SJCRH30 (cell line): ENCODE measurements around the gene GLS. TPM values are rescaled to one million over a fixed set of nuclear protein-coding genes. Genes with fewer than 3 reads are reported as not detected.

ENCODE experiments used
- DNase-seq, 2 experiments: peaks; one replicate each; pipeline ENCODE4 v3.0.0-alpha.2; 2015 to 2020
- H3K27ac ChIP-seq: fragments of 250-450 bp; sonication (Bioruptor Pico); 2 replicates; pipeline ENCODE4 v1.5.1; 2020; ENCODE audit warnings: mild to moderate bottlenecking, moderate library complexity
- H3K27me3 ChIP-seq: fragments of 250-450 bp; sonication (Bioruptor Pico); 2 replicates; pipeline ENCODE4 v1.5.1; 2020; ENCODE audit warnings: mild to moderate bottlenecking, moderate library complexity
- H3K36me3 ChIP-seq: fragments of 250-450 bp; sonication (Bioruptor Pico); 2 replicates; pipeline ENCODE4 v1.5.1; 2020; ENCODE audit warnings: mild to moderate bottlenecking, moderate library complexity
- H3K4me1 ChIP-seq: fragments of 250-450 bp; sonication (Bioruptor Pico); 2 replicates; pipeline ENCODE4 v1.5.1; 2020; ENCODE audit warnings: mild to moderate bottlenecking, moderate library complexity
- H3K4me3 ChIP-seq: fragments of 250-450 bp; sonication (Bioruptor Pico); 2 replicates; pipeline ENCODE4 v1.5.1; 2020; ENCODE audit warnings: mild to moderate bottlenecking, moderate library complexity
- H3K9me3 ChIP-seq: fragments of 250-450 bp; sonication (Bioruptor Pico); replicated peaks from 2 replicates; pipeline ENCODE4 v1.5.1; 2020; ENCODE audit warnings: mild to moderate bottlenecking, moderate library complexity
- total RNA-seq: library from RNA; depleted of rRNA; stranded (reverse); fragments of >200 nt; shearing (Covaris generic); gene quantifications from 2 replicates; pipeline ENCODE4 v1.2.3, GENCODE V29; 2014

The GLS gene
- total RNA-seq, 1 experiment from 2014 or later = 283 TPM

DNA sequence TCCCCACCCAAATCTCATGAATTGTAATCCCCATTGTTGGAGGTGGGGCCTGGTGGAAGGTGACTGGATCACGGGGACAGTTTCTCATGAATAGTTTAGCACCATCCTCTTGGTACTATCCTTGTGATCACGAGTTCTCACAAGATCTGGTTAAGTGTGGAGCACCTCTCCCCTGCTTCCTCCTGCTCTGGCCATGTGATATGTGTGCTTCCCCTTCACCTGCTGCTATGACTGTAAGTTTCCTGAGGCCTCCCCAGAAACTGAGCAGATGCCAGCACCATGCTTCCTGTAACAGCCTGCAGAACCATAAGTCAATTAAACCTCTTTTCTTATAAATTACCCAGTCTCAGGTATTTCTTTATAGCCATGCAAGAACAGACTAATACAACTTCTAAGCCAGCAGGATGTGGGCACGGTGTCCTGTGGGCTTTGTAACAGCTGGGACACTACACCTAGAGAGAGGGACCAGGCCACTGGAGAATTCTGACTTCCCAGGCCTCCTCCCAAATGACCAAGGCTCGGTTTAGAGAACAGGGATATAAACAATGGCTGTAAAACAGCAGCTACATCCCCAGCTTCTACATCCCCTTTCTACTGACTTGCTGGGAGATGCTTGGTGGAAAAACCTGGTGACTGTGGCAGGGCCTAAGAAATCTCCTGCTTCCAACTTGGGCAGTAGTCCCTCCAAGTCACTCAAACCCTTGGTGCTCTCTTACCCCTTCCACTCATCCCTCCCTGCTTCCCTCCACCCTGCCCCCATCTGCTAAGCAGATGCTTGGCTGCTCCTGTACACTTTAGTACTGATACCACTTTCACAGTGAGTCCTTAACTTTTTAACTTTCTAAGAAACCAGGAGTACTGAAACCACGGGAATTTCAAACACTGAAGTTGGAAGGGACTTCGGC, 123.0 kb downstream of the GLS start:
- H3K4me3 ChIP-seq = no peak overlapping the region
- H3K36me3 ChIP-seq = peaks cover 100% of the 10 kb centered on the region
- H3K27ac ChIP-seq = no peak overlapping the region
- no peak for DNase-seq
- no peaks in the 10 kb centered on the region for H3K27me3 ChIP-seq
- H3K4me1 ChIP-seq = no peaks in the 10 kb centered on the region
- H3K9me3 ChIP-seq = no peaks in the 10 kb centered on the region; the same call in 1 of the 2 replicates

DNA sequence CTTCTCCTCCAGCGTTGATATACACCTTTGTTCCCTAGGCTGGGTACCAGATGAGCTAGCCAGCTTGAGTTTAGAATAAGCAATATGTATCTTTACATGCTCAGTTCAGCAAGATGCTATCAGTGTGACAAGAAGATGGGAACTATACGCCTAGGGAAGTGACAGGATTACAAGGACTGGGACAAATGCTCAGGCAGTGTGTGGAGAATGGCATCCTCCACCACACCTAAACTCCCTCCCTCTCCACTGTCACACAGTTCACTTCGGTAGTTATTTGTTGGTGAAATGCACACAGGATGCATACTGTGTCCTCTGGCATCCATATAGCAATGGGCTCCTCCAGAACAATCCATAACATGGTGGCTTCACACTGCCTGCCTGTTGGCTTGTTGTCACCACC, 125.7 kb downstream of the GLS start:
- peaks cover 91% of the 10 kb centered on the region for H3K36me3 ChIP-seq
- no peaks in the 10 kb centered on the region for H3K4me1 ChIP-seq
- DNase-seq = no peak
- no peak overlapping the region for H3K4me3 ChIP-seq
- no peak overlapping the region for H3K27ac ChIP-seq
- H3K9me3 ChIP-seq = no peaks in the 10 kb centered on the region; the same call in 1 of the 2 replicates
- H3K27me3 ChIP-seq = no peaks in the 10 kb centered on the region

DNA sequence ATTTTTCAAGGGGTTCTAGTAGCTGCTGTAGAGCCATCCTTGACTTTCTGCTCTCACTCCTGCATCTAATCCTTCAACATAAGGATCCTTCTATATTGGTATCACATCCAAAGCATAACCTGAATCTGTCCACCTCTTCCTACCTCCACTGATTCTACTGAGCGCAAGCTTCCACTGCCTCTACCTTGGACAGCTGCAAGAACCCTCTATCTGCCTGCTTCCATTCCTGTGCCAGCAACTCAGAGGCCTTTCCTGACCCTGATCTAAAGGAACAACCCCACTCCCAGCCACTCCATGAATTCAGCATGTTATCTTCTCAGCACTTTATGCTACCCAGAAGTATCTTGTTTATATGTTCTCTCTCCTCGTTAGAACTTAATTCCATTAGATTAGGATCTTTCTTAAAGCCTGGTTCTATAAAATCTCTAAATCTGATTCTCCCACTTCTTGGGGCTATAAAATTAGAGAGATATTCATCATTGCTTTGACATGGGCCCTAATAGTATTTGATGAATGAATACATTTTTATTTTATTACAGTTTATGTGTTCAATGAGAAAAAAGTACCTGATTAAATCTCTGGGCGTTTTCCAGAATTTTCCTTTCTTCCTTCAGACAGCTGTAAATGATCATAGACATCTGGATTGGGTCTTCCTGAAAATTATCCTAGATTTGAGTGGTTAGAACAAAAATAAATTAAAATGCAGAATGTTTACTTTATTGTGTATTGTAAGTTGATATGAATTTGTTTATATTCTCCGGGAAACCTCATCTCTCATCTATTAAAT, 126.6 kb downstream of the GLS start:
- Histone ChIP-seq H3K36me3 (peaks cover 82% of the 10 kb centered on the region), H3K9me3 (no peaks in the 10 kb centered on the region; the same call in 1 of the 2 replicates), H3K4me3 (no peak overlapping the region), H3K27me3 (no peaks in the 10 kb centered on the region), H3K27ac (no peak overlapping the region), H3K4me1 (no peaks in the 10 kb centered on the region)
- DNase-seq = no peak

DNA sequence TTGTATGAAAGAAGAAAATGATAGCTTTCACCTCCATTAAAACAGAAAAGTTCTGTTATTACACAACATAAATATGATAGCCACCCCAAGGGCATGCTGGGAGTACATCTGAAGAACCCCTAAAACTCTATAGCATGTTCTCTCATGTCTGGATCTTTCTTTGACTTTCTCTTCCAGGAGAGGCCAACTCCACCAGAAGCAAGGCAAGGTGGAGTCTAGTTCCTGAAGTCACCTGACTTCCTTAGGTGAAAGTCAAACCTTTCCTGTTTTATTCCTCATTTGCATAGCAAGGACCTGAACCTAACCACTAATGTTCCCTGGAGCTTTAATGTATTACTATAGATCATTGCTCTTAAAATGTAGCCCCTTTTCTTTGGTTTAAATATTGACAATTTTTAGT, 127.7 kb downstream of the GLS start:
- Histone ChIP-seq H3K36me3 (peaks cover 71% of the 10 kb centered on the region), H3K27ac (no peak overlapping the region), H3K27me3 (no peaks in the 10 kb centered on the region), H3K4me1 (no peaks in the 10 kb centered on the region), H3K4me3 (no peak overlapping the region), H3K9me3 (no peaks in the 10 kb centered on the region; the same call in 1 of the 2 replicates)
- DNase-seq = no peak

DNA sequence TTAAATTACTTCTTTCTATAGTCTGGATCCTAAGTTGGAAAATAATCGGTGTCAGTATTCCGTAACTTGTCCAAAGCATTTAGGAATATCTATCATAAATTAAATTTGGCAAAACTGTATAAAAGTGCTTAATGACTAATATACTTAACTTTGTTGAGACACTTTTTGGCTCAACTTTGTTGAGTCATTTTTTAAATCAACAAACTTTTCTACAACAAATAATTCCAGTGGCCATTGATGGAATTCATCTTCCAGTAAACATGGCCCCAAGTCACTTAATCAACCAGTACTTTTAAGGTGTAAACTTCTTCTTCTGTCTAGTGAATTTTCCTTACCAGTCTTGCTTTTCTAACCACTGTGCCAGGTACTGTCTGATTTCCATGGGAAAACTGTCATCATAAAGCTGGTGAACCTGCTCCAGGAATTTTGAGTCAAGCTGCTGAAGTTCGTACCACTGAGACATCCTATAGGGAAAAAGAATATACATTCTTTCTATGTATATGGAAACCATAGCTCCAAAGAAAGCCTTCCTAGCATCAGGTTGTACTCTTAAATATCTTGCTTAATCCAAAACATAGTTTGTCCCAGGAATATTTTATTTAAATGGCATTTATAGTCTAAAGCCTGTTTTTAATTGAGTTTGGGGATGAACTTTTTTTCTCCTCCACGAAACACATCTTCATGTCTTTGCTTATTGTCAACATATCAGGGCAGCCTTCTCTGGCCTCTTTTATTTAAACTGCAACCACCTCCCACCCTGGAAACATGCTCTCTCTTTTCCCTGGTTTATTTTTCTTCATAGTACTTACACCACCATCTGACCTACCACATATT, 129.1 kb downstream of the GLS start:
- DNase-seq = no peak

DNA sequence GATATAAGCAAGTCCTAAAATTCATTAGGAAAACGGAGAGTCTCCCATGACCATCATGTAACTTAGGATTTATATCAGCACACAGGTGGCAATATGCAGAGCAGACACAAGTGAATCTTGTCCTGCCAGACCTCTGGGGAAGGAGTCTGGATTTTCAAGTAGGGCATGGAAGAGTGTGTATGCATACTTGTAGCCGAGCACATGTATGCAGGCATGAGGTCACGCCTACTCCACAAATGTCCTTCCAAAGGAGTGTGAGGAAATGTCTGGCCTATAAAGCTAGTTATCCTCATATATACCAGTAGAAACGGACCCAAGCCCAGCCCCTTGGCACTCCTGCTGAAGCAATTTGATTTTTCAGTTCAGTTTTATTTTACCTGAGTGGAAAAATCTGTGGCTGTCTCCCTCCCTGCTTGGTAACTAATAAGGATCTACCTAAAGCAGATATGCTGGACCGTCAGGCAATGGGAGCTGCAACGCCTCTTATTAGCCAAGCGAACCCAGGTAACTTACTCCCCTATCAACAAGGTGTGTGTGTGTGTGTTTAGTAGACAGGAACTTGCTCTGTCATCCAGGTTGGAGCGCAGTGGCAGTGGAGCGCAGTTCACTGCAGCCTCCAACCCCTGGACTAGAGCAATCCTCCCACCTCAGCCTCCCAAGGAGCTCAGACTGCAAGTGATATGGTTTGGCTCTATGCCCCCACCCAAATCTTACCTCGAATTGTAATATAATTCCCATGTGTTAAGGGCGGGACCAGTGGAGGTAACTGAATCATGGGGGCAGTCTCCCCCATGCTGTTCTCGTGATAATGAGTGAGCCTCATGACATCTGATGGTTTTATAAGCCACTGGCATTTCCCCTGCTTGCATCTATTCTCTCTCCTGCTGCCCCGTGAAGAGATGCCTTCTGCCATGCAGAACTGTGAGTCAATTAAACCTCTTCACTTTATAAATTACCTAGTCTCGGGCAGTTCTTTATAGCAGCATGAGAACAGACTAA, 130.6 kb downstream of the GLS start:
- H3K27ac ChIP-seq = no peak overlapping the region
- peaks cover 42% of the 10 kb centered on the region for H3K36me3 ChIP-seq
- H3K4me1 ChIP-seq = peaks cover 5% of the 10 kb centered on the region; the same call in 1 of the 2 replicates
- DNase-seq = no peak
- no peaks in the 10 kb centered on the region for H3K9me3 ChIP-seq
- no peaks in the 10 kb centered on the region for H3K27me3 ChIP-seq
- no peak overlapping the region for H3K4me3 ChIP-seq

More for the DNA sequence above, 129.1 kb downstream of the GLS start:
- Histone ChIP-seq H3K36me3 (peaks cover 57% of the 10 kb centered on the region), H3K27ac (no peak overlapping the region), H3K4me1 (peaks cover 3% of the 10 kb centered on the region; the same call in 1 of the 2 replicates), H3K27me3 (no peaks in the 10 kb centered on the region), H3K4me3 (no peak overlapping the region), H3K9me3 (no peaks in the 10 kb centered on the region; the same call in 1 of the 2 replicates)

DNA sequence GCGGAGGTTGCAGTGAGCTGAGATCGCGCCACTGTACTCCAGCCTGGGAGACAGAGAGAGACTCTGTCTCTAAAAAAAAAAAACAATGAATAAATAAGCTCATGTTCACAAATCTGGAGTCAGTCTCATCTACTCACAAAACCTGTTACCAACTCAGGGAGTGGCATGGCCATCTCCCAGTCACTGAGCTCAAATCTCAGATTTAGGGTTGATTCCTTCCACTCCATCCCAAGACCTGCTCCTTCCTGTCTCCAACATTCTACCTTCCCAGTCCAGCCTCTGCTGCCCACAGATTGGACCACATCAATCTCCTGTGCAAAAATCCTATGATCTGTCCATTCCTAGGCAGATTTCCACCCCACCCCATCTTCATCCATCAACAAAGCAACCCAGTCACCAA, 131.7 kb downstream of the GLS start:
- peaks cover 31% of the 10 kb centered on the region for H3K36me3 ChIP-seq
- no peak overlapping the region for H3K4me3 ChIP-seq
- no peak overlapping the region for H3K27ac ChIP-seq
- DNase-seq = no peak
- no peaks in the 10 kb centered on the region for H3K9me3 ChIP-seq
- H3K4me1 ChIP-seq = peaks cover 5% of the 10 kb centered on the region; the same call in 1 of the 2 replicates
- H3K27me3 ChIP-seq = no peaks in the 10 kb centered on the region

DNA sequence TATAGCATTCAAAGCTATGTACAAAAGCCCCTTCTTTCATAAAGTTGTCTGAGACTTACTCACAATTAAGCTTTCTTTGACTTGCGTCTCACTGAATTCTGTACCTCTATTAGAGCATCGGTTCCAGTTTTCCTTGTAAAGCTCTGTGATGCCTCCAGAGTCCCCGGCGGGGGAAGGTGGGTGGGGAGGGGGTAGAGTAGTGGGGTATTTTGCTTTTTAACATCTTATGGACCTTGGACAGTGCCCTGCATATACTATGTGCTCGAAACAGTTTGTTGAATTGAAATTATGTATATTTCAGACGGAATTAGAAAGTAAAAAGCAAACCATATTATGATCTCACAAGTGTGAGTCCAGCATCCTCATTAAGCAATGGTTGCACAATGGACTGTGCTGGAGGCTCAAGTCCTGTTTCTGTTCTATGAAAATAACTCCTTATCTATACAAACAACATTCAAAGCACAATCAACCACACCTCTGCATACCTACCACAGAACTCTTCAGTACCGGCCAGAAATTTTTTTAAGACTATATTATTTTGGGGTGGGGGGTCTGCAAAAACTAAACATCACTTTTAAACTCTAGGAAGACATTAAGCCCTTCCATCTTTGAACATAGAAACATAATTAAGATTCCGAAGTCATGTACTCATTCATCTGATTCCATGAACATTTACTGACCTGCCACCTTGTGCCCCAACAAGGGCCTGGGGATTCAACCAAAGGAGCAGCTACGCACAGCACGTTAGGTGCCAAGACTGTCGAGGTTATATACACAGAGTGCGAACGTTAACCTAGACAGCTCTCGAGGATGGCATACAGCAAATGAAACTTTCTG, 132.4 kb downstream of the GLS start:
- Histone ChIP-seq H3K4me1 (peaks cover 5% of the 10 kb centered on the region; the same call in 1 of the 2 replicates), H3K4me3 (peak overlapping the region; percentile 90), H3K27me3 (no peaks in the 10 kb centered on the region), H3K9me3 (no peaks in the 10 kb centered on the region), H3K36me3 (peaks cover 23% of the 10 kb centered on the region), H3K27ac (peak overlapping the region; percentile 57; the same call in 1 of the 2 replicates)
- DNase-seq = peak in 1 of 2 experiments; percentile 39

DNA sequence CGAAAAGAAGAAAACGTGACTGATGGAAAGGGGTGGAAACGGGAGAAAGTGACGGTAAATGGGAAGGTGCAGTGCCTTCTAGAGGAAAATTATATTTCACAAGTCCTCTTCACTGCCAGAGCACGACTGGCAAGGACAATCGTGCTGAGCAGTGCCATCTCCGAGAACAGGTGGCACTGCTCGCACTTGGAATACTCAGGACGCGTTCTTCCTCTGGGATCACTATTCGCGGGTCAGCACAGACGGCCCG, 133.0 kb downstream of the GLS start:
- no peak for DNase-seq

DNA sequence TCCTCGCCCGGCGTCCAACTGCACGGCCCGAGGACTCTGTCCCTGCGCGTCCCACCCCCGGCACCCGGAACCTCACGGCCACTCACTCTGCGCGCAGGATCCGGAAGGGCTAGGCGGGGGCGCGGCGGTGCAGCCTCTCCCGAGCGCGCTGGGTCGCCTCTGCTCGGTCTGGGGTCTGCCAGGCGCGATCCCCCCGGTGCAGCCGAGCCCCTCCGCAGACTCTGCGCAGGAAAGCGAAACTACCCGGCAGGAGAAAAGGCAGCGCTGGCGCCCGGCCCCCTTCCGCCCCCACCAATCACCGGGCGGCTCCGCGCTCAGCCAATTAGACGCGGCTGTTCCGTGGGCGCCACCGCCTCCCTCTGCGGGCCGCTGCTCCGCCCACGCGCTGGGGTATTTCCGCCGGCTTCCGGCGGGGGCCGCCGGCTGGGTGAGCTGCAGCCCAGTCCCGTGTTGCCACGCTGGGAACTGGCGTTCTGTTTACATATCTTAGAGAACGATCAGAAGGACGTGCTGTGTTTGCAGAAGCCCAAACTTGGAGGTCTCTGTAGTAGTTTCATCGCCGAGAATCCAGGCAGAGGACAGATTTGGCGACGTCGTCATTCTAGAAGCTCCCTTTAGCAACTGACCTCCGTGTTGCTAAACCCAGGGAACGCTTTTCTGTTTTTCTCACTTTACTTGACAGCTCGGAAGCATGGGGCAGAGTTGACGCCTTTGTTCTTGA, 133.5 kb downstream of the GLS start, which contains the start of gene STAT1:
STAT1 (minus strand) TSS at position 240 of the 721 bp plus-strand sequence. CDS start 4,168 bp downstream, outside the sequence.
- peak within 1 kb of the TSS; percentile 57 for H3K27ac ChIP-seq
- H3K9me3 ChIP-seq = no peaks in the 10 kb centered on the region
- peaks cover 5% of the 10 kb centered on the region; the same call in 1 of the 2 replicates for H3K4me1 ChIP-seq
- H3K4me3 ChIP-seq = peak within 1 kb of the TSS; percentile 90
- no peaks in the 10 kb centered on the region for H3K27me3 ChIP-seq
- peak; percentile 98 to 100 for DNase-seq
- peaks cover 13% of the 10 kb centered on the region for H3K36me3 ChIP-seq

More for the DNA sequence above, 133.0 kb downstream of the GLS start:
- Histone ChIP-seq H3K4me1 (peaks cover 5% of the 10 kb centered on the region; the same call in 1 of the 2 replicates), H3K27ac (peak overlapping the region; percentile 57), H3K36me3 (peaks cover 18% of the 10 kb centered on the region), H3K4me3 (peak overlapping the region; percentile 90), H3K9me3 (no peaks in the 10 kb centered on the region), H3K27me3 (no peaks in the 10 kb centered on the region)

DNA sequence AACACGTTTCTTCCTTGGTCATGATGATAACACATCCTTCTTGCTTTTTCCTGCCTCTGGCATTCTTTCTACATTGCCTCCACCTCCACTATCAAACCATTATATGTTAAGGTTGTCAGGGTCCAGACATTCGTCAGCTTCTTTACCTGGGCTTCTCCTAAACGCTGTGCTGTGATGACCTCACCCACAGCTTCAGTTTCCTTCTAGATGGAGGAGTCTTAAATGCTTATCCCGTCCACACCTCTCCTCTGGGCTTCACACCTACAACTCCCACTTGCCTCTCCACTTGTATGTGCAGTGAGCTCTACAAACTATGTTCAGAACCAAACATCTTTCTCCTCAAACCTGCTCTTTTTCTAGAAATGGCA, 134.0 kb downstream of the GLS start:
- no peak for DNase-seq
- no peaks in the 10 kb centered on the region for H3K27me3 ChIP-seq
- H3K4me1 ChIP-seq = peaks cover 6% of the 10 kb centered on the region; the same call in 1 of the 2 replicates
- peak overlapping the region; percentile 57; the same call in 1 of the 2 replicates for H3K27ac ChIP-seq
- H3K9me3 ChIP-seq = no peaks in the 10 kb centered on the region
- H3K36me3 ChIP-seq = peaks cover 8% of the 10 kb centered on the region
- H3K4me3 ChIP-seq = peak overlapping the region; percentile 90
